Calu3 (cell line): Measurements from ENCODE around the gene MRPS34. TPM values are rescaled to one million over a fixed set of nuclear protein-coding genes. Genes with fewer than 3 reads are reported as not detected.
A peak's percentile ranks its signal among the peaks of the same experiment; 100 is the strongest.

Source experiments
- BruUV-seq: library from RNA; stranded (reverse); fragments of 400-500 nt; replicated peaks from 2 replicates; lab custom pipeline; 2021; lab: Mats Ljungman, UMichigan
- CTCF ChIA-PET: fragments of 300-600 bp; sonication (Branson Sonifier 250); formaldehyde crosslinking; loops from one replicate; lab custom pipeline; 2022; ENCODE audit warnings: antibody characterized with exemption; lab: Charles Lee
- DNase-seq: peaks from one replicate; pipeline ENCODE4 v3.0.0; 2022
- H3K27ac Mint-ChIP-seq: one replicate; pipeline ENCODE4 v1.8.0; 2022; ENCODE audit warnings: mixed read lengths; ENCODE audit not compliant: unreplicated experiment
- H3K27me3 Mint-ChIP-seq: one replicate; pipeline ENCODE4 v1.8.0; 2022; ENCODE audit warnings: mixed read lengths; ENCODE audit not compliant: unreplicated experiment
- H3K36me3 Mint-ChIP-seq: one replicate; pipeline ENCODE4 v1.8.0; 2022; ENCODE audit warnings: mild to moderate bottlenecking, moderate library complexity, mixed read lengths; ENCODE audit not compliant: insufficient read depth, unreplicated experiment
- H3K4me1 Mint-ChIP-seq: one replicate; pipeline ENCODE4 v1.8.0; 2022; ENCODE audit warnings: mild to moderate bottlenecking, low read depth, mixed read lengths; ENCODE audit not compliant: unreplicated experiment
- H3K4me3 Mint-ChIP-seq: one replicate; pipeline ENCODE4 v1.8.0; 2022; ENCODE audit warnings: mild to moderate bottlenecking, low read depth, moderate library complexity, mixed read lengths; ENCODE audit not compliant: unreplicated experiment
- H3K9me3 Mint-ChIP-seq: one replicate; pipeline ENCODE4 v1.8.0; 2022; ENCODE audit warnings: low read depth, mixed read lengths; ENCODE audit not compliant: unreplicated experiment
- CTCF ChIP-seq: fragments of 200-600 bp; IDR thresholded peaks from one replicate; pipeline ENCODE4 v1.8.0; 2022; ENCODE audit warnings: antibody characterized with exemption; ENCODE audit not compliant: unreplicated experiment
- intact Hi-C: fragments of 100-400 bp; cut with micrococcal nuclease; formaldehyde crosslinking; loops from one replicate; pipeline ENCODE4 v1.10.0; 2022; ENCODE audit not compliant: unreplicated experiment
- total RNA-seq: library from RNA; stranded (reverse); gene quantifications from 2 replicates; pipeline ENCODE4 v1.2.3, GENCODE V29; 2022

MRPS34 gene
- total RNA-seq, 1 experiment from 2014 or later, result 135 TPM

GRCh38 chr16:1770328-1771187 lies 2.4 kb downstream of the MRPS34 start:
- Mint-ChIP-seq H3K27me3 (no peaks in the 10 kb centered on the region), H3K4me1 (peaks cover 8% of the 10 kb centered on the region), H3K4me3 (peak overlapping the region; percentile 76), H3K27ac (peak overlapping the region; percentile 56), H3K9me3 (no peaks in the 10 kb centered on the region), H3K36me3 (peaks cover 85% of the 10 kb centered on the region)
- no peak for TF ChIP-seq CTCF
- TSS peak; percentile 34 for BruUV-seq
- CTCF ChIA-PET, result interaction anchor here (0.6 kb wide), 1 partner anchor 93 kb away, joined by 3 read pairs; the partner anchor contains the start of gene JPT2
- DNase-seq, result peak; percentile 48
- intact Hi-C loops, result no loop called here

DNA sequence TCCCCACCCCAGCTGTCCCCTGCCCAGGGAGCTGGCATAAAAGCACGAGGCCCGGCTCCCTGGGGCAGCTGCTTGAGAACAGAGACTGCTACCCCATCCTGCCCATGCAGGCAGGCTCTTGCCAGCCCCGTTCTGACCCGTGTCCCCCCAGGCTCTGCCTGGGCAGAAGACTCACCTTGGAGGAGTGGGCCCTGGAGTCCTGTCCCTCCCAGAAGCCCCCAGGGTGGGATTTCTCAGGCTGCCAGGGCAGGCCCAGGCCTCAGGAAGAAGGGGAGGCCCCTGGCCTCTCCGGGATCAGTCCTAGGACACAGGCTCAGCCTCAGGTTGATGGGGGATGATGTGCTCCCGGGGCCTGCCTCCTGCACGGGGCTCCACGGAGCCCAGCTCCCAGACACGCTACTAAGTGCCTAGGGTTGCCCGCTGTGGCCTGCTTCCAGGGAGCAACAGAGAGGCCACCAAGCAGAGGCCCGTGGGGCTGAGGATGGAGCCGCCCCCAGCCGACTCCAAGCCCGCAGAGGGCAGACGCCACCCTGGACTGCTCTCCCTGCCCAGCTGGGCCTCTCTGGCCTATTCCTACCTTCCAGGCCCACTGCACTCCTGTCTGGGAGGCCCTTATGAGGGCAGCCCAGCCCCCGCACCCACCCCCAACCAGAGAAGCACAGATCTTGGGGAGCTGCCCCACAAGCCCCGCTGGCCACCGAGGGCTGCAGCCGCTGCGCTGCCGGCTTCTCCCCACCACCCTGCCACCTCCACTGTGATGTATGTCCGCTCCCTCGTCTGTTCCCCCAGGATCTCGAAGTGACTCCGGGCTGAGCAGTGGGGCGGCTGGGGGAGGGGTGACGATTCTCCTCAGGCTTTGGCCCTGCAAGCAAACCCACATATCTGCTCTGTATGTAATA lies 3.3 kb downstream of the MRPS34 start:
- CTCF ChIA-PET, result interaction anchor here (0.5 kb wide), 1 partner anchor 439 kb away, joined by 3 read pairs; no protein-coding TSS in a partner anchor
- no peak for TF ChIP-seq CTCF
- Mint-ChIP-seq H3K9me3 (no peaks in the 10 kb centered on the region), H3K36me3 (peaks cover 81% of the 10 kb centered on the region), H3K4me1 (peaks cover 8% of the 10 kb centered on the region), H3K4me3 (peak overlapping the region; percentile 76), H3K27ac (peak overlapping the region; percentile 56), H3K27me3 (no peaks in the 10 kb centered on the region)
- TSS peak; percentile 16 for BruUV-seq
- DNase-seq, result no peak
- intact Hi-C loops, result no loop called here

DNA sequence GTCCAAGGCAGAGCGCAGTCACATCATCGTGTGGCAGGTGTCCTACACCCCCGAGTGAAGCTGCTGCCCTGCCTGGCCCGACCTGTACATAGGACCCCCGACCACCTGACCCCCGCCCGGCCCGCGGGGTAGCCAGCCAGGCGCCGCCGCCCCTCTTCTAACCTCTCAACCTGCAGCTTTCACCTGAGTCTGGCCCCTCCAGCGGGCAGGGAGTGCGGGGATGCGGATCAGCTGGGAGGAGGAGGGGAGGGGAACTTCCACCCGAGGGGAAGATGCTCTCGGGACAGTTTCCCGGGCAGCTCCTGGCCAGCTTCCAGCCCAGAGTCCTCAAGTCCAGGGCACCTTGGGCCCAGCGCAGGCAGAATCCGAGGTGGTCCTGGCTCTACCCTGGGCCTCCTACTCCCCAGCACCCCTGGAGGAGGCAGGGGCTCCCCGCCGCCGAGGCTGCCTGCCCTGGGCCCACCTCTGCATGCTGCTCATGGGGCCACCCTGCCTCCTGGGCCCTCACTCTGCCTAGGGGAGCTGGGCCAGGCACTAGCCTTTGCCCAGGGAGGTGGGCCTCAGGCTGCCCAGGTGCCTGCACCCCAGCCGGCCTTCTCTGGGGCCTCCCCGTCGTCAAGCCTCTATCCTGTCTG lies 4.0 kb downstream of the MRPS34 start:
- CTCF ChIA-PET, result interaction anchor here (0.5 to 0.6 kb wide), 2 partner anchors 348 to 438 kb away, joined by 3 read pairs; no protein-coding TSS in a partner anchor
- Mint-ChIP-seq H3K27me3 (no peaks in the 10 kb centered on the region), H3K27ac (peak overlapping the region; percentile 56), H3K4me1 (peaks cover 8% of the 10 kb centered on the region), H3K4me3 (peak overlapping the region; percentile 14), H3K9me3 (no peaks in the 10 kb centered on the region), H3K36me3 (peaks cover 73% of the 10 kb centered on the region)
- DNase-seq, result no peak
- TF ChIP-seq CTCF, result no peak
- intact Hi-C loops, result no loop called here
- no TSS peak for BruUV-seq
